Measurements from ENCODE around the gene LMF1. TPM values are rescaled to one million over a fixed set of nuclear protein-coding genes. Genes with fewer than 3 reads are reported as not detected.

Gene LMF1
- total and polyA plus RNA-seq, 2 of the 8 experiments (the other 6 are each of a cell fraction or from before 2014, with no cell fraction given) = 3.5 to 9.1 TPM

DNA sequence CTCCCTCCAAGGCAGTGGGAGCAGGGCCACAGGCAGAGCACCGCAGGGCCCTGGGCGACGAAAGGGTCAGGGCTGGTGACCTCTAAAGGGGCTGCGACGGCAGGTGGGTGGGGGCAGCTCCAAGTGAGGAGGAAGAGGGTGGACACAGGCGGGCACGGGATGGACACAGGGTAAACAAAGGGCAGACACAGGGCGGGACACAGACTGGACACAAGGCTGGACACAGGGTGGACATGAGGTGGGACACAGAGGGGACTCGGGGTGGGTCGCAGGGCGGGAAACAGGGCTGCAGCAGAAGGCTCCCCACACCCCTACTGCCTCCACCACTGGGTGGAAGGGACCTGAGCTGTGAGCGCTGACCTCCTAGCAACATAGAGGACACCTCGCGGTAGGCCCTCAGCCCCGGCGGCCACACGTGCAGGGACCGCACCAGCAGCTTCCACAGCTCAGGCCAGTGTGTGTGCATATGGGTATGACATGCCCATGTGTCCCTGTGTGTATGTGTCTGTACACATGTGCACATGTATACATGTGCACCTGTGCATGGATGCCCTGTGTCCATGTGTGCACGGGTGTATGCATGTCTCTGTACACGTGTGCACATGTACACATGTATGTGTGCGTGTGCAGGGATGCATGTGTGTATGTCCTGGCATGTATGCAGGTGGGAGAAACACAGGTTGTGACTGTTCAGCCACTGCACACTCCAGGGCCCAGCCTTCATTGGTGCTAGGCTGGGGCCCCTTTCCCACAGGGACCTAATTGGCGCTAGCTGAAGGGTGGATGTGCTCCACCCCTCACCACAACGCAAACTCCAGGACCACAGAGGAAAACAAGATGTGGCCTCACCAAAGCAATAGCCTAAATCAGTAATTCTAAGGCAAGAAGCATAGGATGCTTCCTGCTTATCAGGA, 7.6 kb downstream of the LMF1 start:
- Histone ChIP-seq H2BK20ac (ENCODE audit: low read length) (no peak overlapping the region), H2BK120ac (replicated peaks; ENCODE audit: low read depth, low read length) (no peak overlapping the region), H3K18ac (ENCODE audit: extremely low read depth, low read length) (no peak overlapping the region), H4K5ac (ENCODE audit: insufficient read length, low read depth, low read length) (no peak overlapping the region), H2AK5ac (ENCODE audit: low read depth, low read length) (no peak overlapping the region), H2AFZ (ENCODE audit: low read length) (no peak overlapping the region), H2BK15ac (ENCODE audit: low read length) (no peak overlapping the region), H2BK12ac (ENCODE audit: low read depth, low read length) (no peak overlapping the region), H4K20me1 (replicated peaks in 1 of 2; ENCODE audit: control insufficient read depth in 1 of 2, insufficient read depth in 2 of 2, low read length in 2 of 2) (peaks cover 0 to 4% of the 10 kb centered on the region in 2 experiments), H4K91ac (replicated peaks; ENCODE audit: insufficient read length, low read length) (no peak overlapping the region), H3K27me3 (replicated peaks in 1 of 4; ENCODE audit: control insufficient read depth in 3 of 4, extremely low read depth in 1 of 4, insufficient read depth in 3 of 4, low read length in 3 of 4) (no peaks in the 10 kb centered on the region), H3K9ac (replicated peaks in 1 of 4; ENCODE audit: extremely low read depth in 1 of 4, low read depth in 3 of 4, low read length in 3 of 4) (no peak overlapping the region), H3K79me1 (ENCODE audit: low read depth, low read length) (no peaks in the 10 kb centered on the region), H3K23me2 (ENCODE audit: low read depth, low read length) (no peaks in the 10 kb centered on the region), H3K23ac (ENCODE audit: insufficient read length) (no peak overlapping the region), H3K4me2 (ENCODE audit: insufficient read depth in 1 of 2, low read depth in 2 of 2, low read length in 2 of 2) (no peak overlapping the region), H4K8ac (ENCODE audit: extremely low read depth, insufficient read depth, low read length) (no peak overlapping the region), H3K79me2 (ENCODE audit: control insufficient read depth in 1 of 2, insufficient read depth in 2 of 2, low read length in 2 of 2) (no peaks in the 10 kb centered on the region), H3K14ac (ENCODE audit: insufficient read length) (no peak overlapping the region), H3K4me3 (ENCODE audit: extremely low read depth in 1 of 4, insufficient read depth in 2 of 4, low read depth in 3 of 4, low read length in 4 of 4) (no peak overlapping the region), H3K4ac (replicated peaks; ENCODE audit: insufficient read length, low read depth, low read length) (no peak overlapping the region), H3K56ac (replicated peaks; ENCODE audit: insufficient read length, low read depth, low read length) (no peak overlapping the region), H3K27ac (ENCODE audit: low read depth, low read length) (no peak overlapping the region), H3K36me3 (ENCODE audit: control insufficient read depth in 2 of 4, insufficient read depth in 4 of 4, low read length in 3 of 4) (no peaks in the 10 kb centered on the region), H3K4me1 (replicated peaks in 1 of 4; ENCODE audit: control insufficient read depth in 3 of 4, insufficient read depth in 4 of 4, low read length in 3 of 4) (no peaks in the 10 kb centered on the region; a peak in 1 of 7 replicates), H2BK5ac (ENCODE audit: low read depth, low read length) (no peak overlapping the region), H3K9me3 (ENCODE audit: insufficient read depth in 2 of 2, low read depth in 1 of 2, low read length in 1 of 2) (peaks cover 0 to 8% of the 10 kb centered on the region in 2 experiments; a peak in 2 of 4 replicates)
- CTCF ChIA-PET (ENCODE audit: partially characterized antibody) = interaction anchor here (1.3 kb wide), 1 partner anchor 9 kb away, joined by 3 read pairs; no protein-coding TSS in a partner anchor
- POLR2A ChIA-PET (ENCODE audit: partially characterized antibody) = no interaction called here
- FAIRE-seq (no peak), DNase-seq (ENCODE audit: low read depth in 1 of 2, low spot score in 2 of 2) (no peak)
- 87% methylated on average over 23 of the region's 23 CpGs; no CpG with 5 or more reads in 1 of the 2 experiments for WGBS, 2 experiments (ENCODE audit: extremely low coverage in 1 of 2, insufficient coverage in 1 of 2, insufficient read length in 1 of 2, insufficient replicate concordance in 2 of 2, low coverage in 1 of 2, low lambda C conversion rate in 2 of 2, missing lambda C conversion rate in 1 of 2)
- TF ChIP-seq CHD2 (IDR thresholded peaks at IDR 0.05; ENCODE audit: low read length) = no peak
- TF ChIP-seq, protein P1, sequence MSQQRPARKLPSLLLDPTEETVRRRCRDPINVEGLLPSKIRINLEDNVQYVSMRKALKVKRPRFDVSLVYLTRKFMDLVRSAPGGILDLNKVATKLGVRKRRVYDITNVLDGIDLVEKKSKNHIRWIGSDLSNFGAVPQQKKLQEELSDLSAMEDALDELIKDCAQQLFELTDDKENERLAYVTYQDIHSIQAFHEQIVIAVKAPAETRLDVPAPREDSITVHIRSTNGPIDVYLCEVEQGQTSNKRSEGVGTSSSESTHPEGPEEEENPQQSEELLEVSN (IDR thresholded peaks at IDR 0.05) = no peak
- TF ChIP-seq MAFK (IDR thresholded peaks at IDR 0.05; ENCODE audit: low read depth, low read length) = no peak

Measured in H1 (cell line).